OCI-LY7 (cell line): ENCODE data around the gene MCM6. TPM values are rescaled to one million over a fixed set of nuclear protein-coding genes. Genes with fewer than 3 reads are reported as not detected.
A peak's percentile ranks its signal among the peaks of the same experiment; 100 is the strongest.

ENCODE experiments used
- Bru-seq: library from RNA; stranded (reverse); fragments of 400-500 nt; gene quantifications from one replicate; lab custom pipeline; 2021; lab: Mats Ljungman, UMichigan
- BruChase-seq, 2 experiments: library from RNA; stranded (reverse); fragments of 400-500 nt; gene quantifications; one replicate each; lab custom pipeline; 2021; lab: Mats Ljungman, UMichigan
- BruUV-seq: library from RNA; stranded (reverse); fragments of 400-500 nt; replicated peaks from 2 replicates; lab custom pipeline; 2021; lab: Mats Ljungman, UMichigan
- CTCF ChIA-PET: fragments of 300-600 bp; sonication (Branson Sonifier 250); formaldehyde crosslinking; loops from one replicate; lab custom pipeline; 2022; ENCODE audit warnings: antibody characterized with exemption; ENCODE audit not compliant: unreplicated experiment; lab: Charles Lee
- POLR2A ChIA-PET: fragments of 300-600 bp; sonication (Branson Sonifier 250); formaldehyde crosslinking; loops from one replicate; lab custom pipeline; 2022; ENCODE audit warnings: antibody characterized with exemption; lab: Charles Lee
- DNase-seq: peaks from one replicate; pipeline ENCODE4 v3.0.0-alpha.2; 2015; ENCODE audit warnings: low spot score
- H2AFZ ChIP-seq: fragments of 200-600 bp; sonication (generic), shearing (Covaris generic); 2 replicates; pipeline ENCODE4 v1.6.1; 2014; ENCODE audit warnings: mild to moderate bottlenecking, antibody characterized with exemption, low read length, moderate library complexity
- H3K27ac ChIP-seq: fragments of 200-600 bp; sonication (generic); 2 replicates; pipeline ENCODE4 v1.5.1; 2014; ENCODE audit warnings: mixed run types, low read depth, mild to moderate bottlenecking, moderate library complexity, low read length, inconsistent platforms; ENCODE audit not compliant: poor library complexity, severe bottlenecking
- H3K36me3 ChIP-seq: fragments of 200-600 bp; sonication (generic); 2 replicates; pipeline ENCODE4 v1.6.1; 2014; ENCODE audit warnings: mild to moderate bottlenecking, antibody characterized with exemption, low read length, moderate library complexity, mixed read lengths; ENCODE audit not compliant: insufficient read depth
- H3K4me1 ChIP-seq: fragments of 200-600 bp; sonication (generic); 2 replicates; pipeline ENCODE4 v1.5.1; 2014; ENCODE audit warnings: mild to moderate bottlenecking, low read length; ENCODE audit not compliant: insufficient read depth, poor library complexity, severe bottlenecking
- H3K4me2 ChIP-seq: fragments of 200-600 bp; sonication (generic); 2 replicates; pipeline ENCODE4 v1.6.1; 2014; ENCODE audit warnings: mild to moderate bottlenecking, low read length
- H3K4me3 ChIP-seq: fragments of 200-600 bp; sonication (generic); 2 replicates; pipeline ENCODE4 v1.5.1; 2014; ENCODE audit warnings: mild to moderate bottlenecking, low read depth, low read length; ENCODE audit not compliant: poor library complexity, severe bottlenecking
- H3K79me2 ChIP-seq: fragments of 200-600 bp; sonication (generic); 2 replicates; pipeline ENCODE4 v1.6.1; 2016; ENCODE audit warnings: low read depth, mild to moderate bottlenecking, low read length, moderate library complexity, mixed read lengths; ENCODE audit not compliant: insufficient read depth
- H3K9me2 ChIP-seq: fragments of 200-600 bp; sonication (generic); 2 replicates; pipeline ENCODE4 v1.6.1; 2016; ENCODE audit warnings: mild to moderate bottlenecking, low read length, mixed read lengths; ENCODE audit not compliant: insufficient read depth
- H3K9me3 ChIP-seq: fragments of 200-600 bp; sonication (generic); 2 replicates; pipeline ENCODE4 v1.6.1; 2014; ENCODE audit warnings: mild to moderate bottlenecking, mixed run types, low read length, mixed read lengths
- H4K20me1 ChIP-seq: fragments of 200-600 bp; sonication (generic); 2 replicates; pipeline ENCODE4 v1.6.1; 2014; ENCODE audit warnings: mild to moderate bottlenecking, antibody characterized with exemption, low read length, moderate library complexity, mixed read lengths; ENCODE audit not compliant: insufficient read depth
- CTCF ChIP-seq: fragments of 200-600 bp; sonication (generic); conservative IDR thresholded peaks from 2 replicates; pipeline ENCODE4 v1.5.1; 2014; ENCODE audit warnings: mild to moderate bottlenecking, antibody characterized with exemption, low read length, moderate library complexity, mixed read lengths
- EZH2phosphoT487 ChIP-seq: fragments of 200-600 bp; sonication (generic); IDR thresholded peaks from 2 replicates; pipeline ENCODE4 v1.6.1; 2018; ENCODE audit warnings: low read depth, borderline replicate concordance, mild to moderate bottlenecking, mixed run types, antibody characterized with exemption, low read length, moderate library complexity, mixed read lengths
- intact Hi-C: fragments of 100-400 bp; cut with micrococcal nuclease; formaldehyde crosslinking; loops from one replicate; pipeline ENCODE4 v1.10.0; 2022; ENCODE audit not compliant: unreplicated experiment
- long read RNA-seq: library from polyadenylated mRNA; stranded (forward); transcript quantifications from one replicate; pipeline ENCODE4 v2.0.0, GENCODE V29; 2022
- total RNA-seq, 2 experiments: library from RNA; depleted of rRNA in 1 of 2; stranded (reverse); fragments of >200 nt in 1 of 2; shearing (Covaris generic) in 1 of 2; gene quantifications; 2 replicates each; pipeline ENCODE4 v1.2.3, GENCODE V29; 2014 to 2022

Gene MCM6
- total RNA-seq (2014; rRNA removed; shearing (Covaris generic)) (61.2 and 66.1 TPM in 2 replicates), total RNA-seq (2022) (171 and 177 TPM in 2 replicates), Bru-seq, nascent RNA (percentile 96 among the genes with signal in this experiment), BruChase-seq, experiment 1, labeled RNA remaining after a 6-hour chase (percentile 95 among the genes with signal in this experiment), BruChase-seq, experiment 2, labeled RNA remaining after a 2-hour chase (percentile 94 among the genes with signal in this experiment)
- long read RNA-seq, transcript MCM6-201 (17 exons, 3,736 nt): major isoform, 681 of 757 reads
- long read RNA-seq, partial matches to known transcripts: 43 of 757 reads
- long read RNA-seq, other reads (novel, unspliced or antisense): 33 of 757 reads

GRCh38 chr2:135876066-135876711, at the start of gene MCM6:
TSS of gene MCM6 (minus strand) at chr2:135876443. CDS start at chr2:135876365, 78 bp downstream.
- Histone ChIP-seq H3K4me2 (peak within 1 kb of the TSS; percentile 77), H3K9me2 (no peaks in the 10 kb centered on the region), H3K79me2 (peaks cover 48% of the 10 kb centered on the region), H3K9me3 (no peaks in the 10 kb centered on the region), H3K4me1 (peaks cover 26% of the 10 kb centered on the region), H3K27ac (peak within 1 kb of the TSS; percentile 62), H3K4me3 (peak within 1 kb of the TSS; percentile 84), H4K20me1 (peaks cover 28% of the 10 kb centered on the region), H3K36me3 (peaks cover 46% of the 10 kb centered on the region), H2AFZ (peak within 1 kb of the TSS; percentile 86)
- intact Hi-C loops: loop anchor here (1.0 kb wide), 1 partner anchor 508 kb away; no protein-coding TSS in a partner anchor
- CTCF ChIA-PET: no interaction called here
- POLR2A ChIA-PET: interaction anchor here (0.6 to 1.9 kb wide), 17 partner anchors 10 to 854 kb away, joined by 3 to 8 read pairs (median 4); no protein-coding TSS in a partner anchor
- peak; percentile 100 for DNase-seq
- no TSS peak for BruUV-seq
- TF ChIP-seq EZH2phosphoT487 (no peak), CTCF (0 out of 2 replicates have a peak, but pooled peaks have one; percentile 15)

GRCh38 chr2:135925571-135925970, 49.3 kb upstream of the MCM6 start:
- no peaks in the 10 kb centered on the region for H3K9me2 ChIP-seq
- no peak overlapping the region for H2AFZ ChIP-seq
- ChIA-PET CTCF (no interaction called here), POLR2A (interaction anchor here (1.3 to 1.5 kb wide), 2 partner anchors 7 to 72 kb away, joined by 3 to 5 read pairs; no protein-coding TSS in a partner anchor)
- no peaks in the 10 kb centered on the region for H3K79me2 ChIP-seq
- H3K4me3 ChIP-seq: no peak overlapping the region
- no peak overlapping the region for H3K4me2 ChIP-seq
- H4K20me1 ChIP-seq: no peaks in the 10 kb centered on the region
- H3K36me3 ChIP-seq: peaks cover 73% of the 10 kb centered on the region
- no TSS peak for BruUV-seq
- H3K4me1 ChIP-seq: no peaks in the 10 kb centered on the region
- intact Hi-C loops: no loop called here
- TF ChIP-seq EZH2phosphoT487 (no peak), CTCF (no peak)
- no peak for DNase-seq
- H3K27ac ChIP-seq: no peak overlapping the region
- no peaks in the 10 kb centered on the region for H3K9me3 ChIP-seq
